SK-N-SH (cell line): Measurements from ENCODE around the gene TTC5. TPM values are rescaled to one million over a fixed set of nuclear protein-coding genes. Genes with fewer than 3 reads are reported as not detected.
"Not testable (repeated sequence)": the region's sequence is repeated elsewhere in the genome, so short reads cannot be mapped to it uniquely, and the experiment has no call there.

Source experiments
- CTCF ChIA-PET: fragments of 300-600, 350-600 bp; formaldehyde crosslinking; extraction: SDS; loops from one replicate; lab custom pipeline; 2021; lab: Yijun Ruan, JAX
- POLR2A ChIA-PET: fragments of 350-600 bp; sonication (Branson Sonifier 250); formaldehyde crosslinking; extraction: SDS; loops from one replicate; lab custom pipeline; 2020; ENCODE audit warnings: antibody characterized with exemption, inconsistent platforms; lab: Yijun Ruan, JAX
- DNase-seq: peaks from one replicate; pipeline ENCODE4 v3.0.0; 2012
- H2AFZ ChIP-seq: fragments of 200-600 bp; sonication (generic); 2 replicates; pipeline ENCODE4 v1.8.1; 2016; ENCODE audit warnings: antibody characterized with exemption, mild to moderate bottlenecking, low read depth
- H3F3A ChIP-seq: fragments of 200-600 bp; sonication (generic); replicated peaks from 2 replicates; pipeline ENCODE3; 2016; ENCODE audit warnings: antibody characterized with exemption, mild to moderate bottlenecking; ENCODE audit not compliant: insufficient read depth
- H3K27ac ChIP-seq, 2 experiments: fragments of 200-500 bp in 1 of 2; fragments of 200-600 bp in 1 of 2; sonication (Bioruptor generic) in 1 of 2; sonication (generic), shearing (Covaris generic) in 1 of 2; 2 replicates each; pipeline versions ENCODE4 v1.5.1 to v1.6.1; 2014 to 2016; ENCODE audit warnings: low read depth in 2 of 2, inconsistent platforms in 1 of 2, low read length in 1 of 2, mild to moderate bottlenecking in 1 of 2, mixed read lengths in 1 of 2
- H3K27me3 ChIP-seq: fragments of 200-600 bp; sonication (generic), shearing (Covaris generic); 2 replicates; pipeline ENCODE4 v1.6.1; 2016; ENCODE audit warnings: mixed run types; ENCODE audit not compliant: insufficient read depth
- H3K36me3 ChIP-seq, 2 experiments: fragments of 200-500 bp in 1 of 2; fragments of 200-600 bp in 1 of 2; sonication (Bioruptor generic) in 1 of 2; sonication (generic) in 1 of 2; replicated peaks in 1 of 2; 2 replicates each; pipeline versions ENCODE3 to v1.5.1; 2014 to 2016; ENCODE audit warnings: low read length in 1 of 2, mild to moderate bottlenecking in 1 of 2; ENCODE audit not compliant: insufficient read depth in 2 of 2, control insufficient read depth in 1 of 2
- H3K4me1 ChIP-seq, 2 experiments: fragments of 200-500 bp in 1 of 2; fragments of 200-600 bp in 1 of 2; sonication (Bioruptor generic) in 1 of 2; sonication (generic), shearing (Covaris generic) in 1 of 2; 2 replicates each; pipeline versions ENCODE4 v1.5.1 to v1.6.1; 2014 to 2016; ENCODE audit warnings: low read depth in 1 of 2, low read length in 1 of 2, mixed run types in 1 of 2; ENCODE audit not compliant: insufficient read depth in 2 of 2, control insufficient read depth in 1 of 2
- H3K4me2 ChIP-seq: fragments of 200-600 bp; sonication (generic), shearing (Covaris generic); 2 replicates; pipeline ENCODE4 v1.6.1; 2017; ENCODE audit warnings: mixed run types
- H3K4me3 ChIP-seq, 2 experiments: fragments of 200-500 bp in 1 of 2; fragments of 200-600 bp in 1 of 2; sonication (Bioruptor generic) in 1 of 2; sonication (generic), shearing (Covaris generic) in 1 of 2; 2 replicates each; pipeline versions ENCODE4 v1.5.1 to v1.8.1; 2014 to 2016; ENCODE audit warnings: low read depth in 2 of 2, inconsistent platforms in 1 of 2, low read length in 1 of 2, mild to moderate bottlenecking in 1 of 2, mixed read lengths in 1 of 2, moderate library complexity in 1 of 2
- H3K79me2 ChIP-seq: fragments of 200-600 bp; sonication (generic); 2 replicates; pipeline ENCODE4 v1.8.1; 2017; ENCODE audit warnings: mild to moderate bottlenecking; ENCODE audit not compliant: insufficient read depth
- H3K9ac ChIP-seq: fragments of 200-600 bp; sonication (generic); 2 replicates; pipeline ENCODE4 v1.6.1; 2017; ENCODE audit warnings: mixed run types
- H3K9me2 ChIP-seq: fragments of 200-600 bp; sonication (generic); 2 replicates; pipeline ENCODE4 v1.6.1; 2017; ENCODE audit warnings: mixed run types
- H3K9me3 ChIP-seq: fragments of 200-600 bp; sonication (generic); 2 replicates; pipeline ENCODE4 v1.6.1; 2017; ENCODE audit warnings: mixed run types, mild to moderate bottlenecking, moderate library complexity
- H4K20me1 ChIP-seq: fragments of 200-600 bp; sonication (generic); 2 replicates; pipeline ENCODE4 v1.6.1; 2017; ENCODE audit warnings: mild to moderate bottlenecking, mixed run types; ENCODE audit not compliant: insufficient read depth
- CTCF ChIP-seq: fragments of 200-600 bp; sonication (generic); IDR thresholded peaks from 2 replicates; pipeline ENCODE4 v1.6.1; 2017; ENCODE audit warnings: antibody characterized with exemption, mild to moderate bottlenecking, moderate library complexity
- EP300 ChIP-seq, 2 experiments: IDR thresholded peaks; 2 replicates each; pipeline versions ENCODE4 v1.4.0 to v1.6.1; 2012; ENCODE audit warnings: borderline replicate concordance in 1 of 2, low read depth in 1 of 2, low read length in 1 of 2
- FOXM1 ChIP-seq: IDR thresholded peaks from 2 replicates; pipeline ENCODE4 v1.4.0; 2012; ENCODE audit warnings: low read depth, mild to moderate bottlenecking
- JUND ChIP-seq: IDR thresholded peaks from 2 replicates; pipeline ENCODE4 v1.4.0; 2012
- MAX ChIP-seq: IDR thresholded peaks from 2 replicates; pipeline ENCODE4 v1.4.0; 2012; ENCODE audit warnings: low read depth
- NFIC ChIP-seq: IDR thresholded peaks from 2 replicates; pipeline ENCODE4 v1.4.0; 2012; ENCODE audit warnings: borderline replicate concordance
- PBX3 ChIP-seq: IDR thresholded peaks from 2 replicates; pipeline ENCODE4; 2012
- RXRA ChIP-seq: IDR thresholded peaks from 2 replicates; pipeline ENCODE4 v1.4.0; 2012; ENCODE audit warnings: low read depth, mild to moderate bottlenecking, borderline replicate concordance
- TCF12 ChIP-seq: IDR thresholded peaks from 2 replicates; pipeline ENCODE4 v1.4.0; 2012
- USF1 ChIP-seq: IDR thresholded peaks from 2 replicates; pipeline ENCODE4 v1.4.0; 2012; ENCODE audit warnings: low read depth, borderline replicate concordance
- USF2 ChIP-seq: fragments of 150-350 bp; IDR thresholded peaks from 2 replicates; pipeline ENCODE4 v1.6.1; 2017; ENCODE audit warnings: antibody characterized with exemption, low read length, low read depth, borderline replicate concordance
- WGBS: methylation state at CpG from one replicate; pipeline ENCODE4 v1.1.6; 2017; ENCODE audit warnings: low lambda C conversion rate; 5-methylcytosine and 5-hydroxymethylcytosine counted together
- polyA plus RNA-seq, 3 experiments: library from polyadenylated mRNA; depleted of rRNA; stranded (reverse); fragments of >200 nt; gene quantifications; 2 replicates each; pipeline ENCODE4 v1.2.3, GENCODE V29; 2012

TTC5 gene
- polyA plus RNA-seq, 1 of the 3 experiments (the other 2 are of a cell fraction), result 14.6 TPM

GRCh38 chr14:20302042-20302755 is 3.6 kb downstream of the TTC5 start (continued):
- TF ChIP-seq PBX3 (no peak), CTCF (no peak)

GRCh38 chr14:20295067-20295466 is 10.7 kb downstream of the TTC5 start:
- Histone ChIP-seq H3K4me2 (no peak overlapping the region), H4K20me1 (no peaks in the 10 kb centered on the region), H3K4me3 (no peak overlapping the region), H3K27ac (no peak overlapping the region), H3K79me2 (no peaks in the 10 kb centered on the region), H3K36me3 (peaks cover 44 to 77% of the 10 kb centered on the region in 2 experiments), H3K9me3 (no peaks in the 10 kb centered on the region), H3F3A (no peaks in the 10 kb centered on the region), H3K4me1 (no peaks in the 10 kb centered on the region), H2AFZ (no peak overlapping the region), H3K9me2 (no peaks in the 10 kb centered on the region), H3K27me3 (no peaks in the 10 kb centered on the region), H3K9ac (no peak overlapping the region)
- WGBS, result 81% methylated on average over 4 of the region's 4 CpGs
- POLR2A ChIA-PET, result no interaction called here
- no peak for DNase-seq
- CTCF ChIA-PET, result no interaction called here
- no peak for TF ChIP-seq USF1

GRCh38 chr14:20294636-20295035 is 11.1 kb downstream of the TTC5 start:
- no peak overlapping the region for H3K27ac ChIP-seq
- H3K36me3 ChIP-seq, result peaks cover 48 to 80% of the 10 kb centered on the region in 2 experiments
- no peak overlapping the region for H2AFZ ChIP-seq

GRCh38 chr14:20281998-20282397 is 23.8 kb downstream of the TTC5 start:
- WGBS, result 62% methylated on average over 1 of the region's 1 CpG
- H3K9ac ChIP-seq, CTCF ChIA-PET, H3K27me3 ChIP-seq, H3K4me2 ChIP-seq, H4K20me1 ChIP-seq, H3K4me3 ChIP-seq, H3K79me2 ChIP-seq, H3K27ac ChIP-seq, H3K4me1 ChIP-seq, H3K9me3 ChIP-seq, H3F3A ChIP-seq, H2AFZ ChIP-seq, POLR2A ChIA-PET, DNase-seq, H3K9me2 ChIP-seq: not testable (repeated sequence)
- H3K36me3 ChIP-seq, result peaks cover 4 to 13% of the 10 kb centered on the region in 2 experiments

More at GRCh38 chr14:20294636-20295035, 11.1 kb downstream of the TTC5 start:
- no peaks in the 10 kb centered on the region for H3K79me2 ChIP-seq
- DNase-seq, result no peak
- TF ChIP-seq FOXM1 (no peak), JUND (no peak), USF2 (no peak), EP300 (IDR thresholded peaks at IDR 0.05; ENCODE audit: borderline replicate concordance in 1 of 2, low read depth in 1 of 2, low read length in 1 of 2) (no peak), MAX (no peak), NFIC (no peak), USF1 (no peak), RXRA (no peak), TCF12 (no peak)
- TF ChIP-seq, all 33 proteins: peak for 0
- CTCF ChIA-PET, result no interaction called here
- no peaks in the 10 kb centered on the region for H3K9me2 ChIP-seq
- no peak overlapping the region for H3K4me2 ChIP-seq
- H3K4me3 ChIP-seq, result no peak overlapping the region
- no peaks in the 10 kb centered on the region for H3K9me3 ChIP-seq
- whole genome bisulfite sequencing, result 60% methylated on average over 2 of the region's 2 CpGs
- no peaks in the 10 kb centered on the region for H3F3A ChIP-seq
- no peak overlapping the region for H3K9ac ChIP-seq
- H3K27me3 ChIP-seq, result no peaks in the 10 kb centered on the region
- POLR2A ChIA-PET, result no interaction called here
- no peaks in the 10 kb centered on the region for H4K20me1 ChIP-seq
- H3K4me1 ChIP-seq, result no peaks in the 10 kb centered on the region
